Upper lobe of left lung (tissue), 6 donors: ENCODE results near the gene PFKM. TPM values are rescaled to one million over a fixed set of nuclear protein-coding genes. Genes with fewer than 3 reads are reported as not detected.

Experiments used
- ATAC-seq, 2 donors: fragments of 200-7000 bp; cut with Tn5 transposase; one replicate each; pipeline ENCODE4 v1.9.1; 2022; ENCODE audit warnings: mild to moderate bottlenecking in 2 of 2, moderate library complexity in 2 of 2; ENCODE audit not compliant: low FRiP score in 2 of 2
- DNase-seq, 2 donors: peaks; one replicate each; pipeline ENCODE4 v3.0.0-alpha.2; 2019 to 2020
- H3K27ac ChIP-seq, 4 donors: fragments of 200-600 bp; sonication (generic); one replicate each; pipeline ENCODE4 v1.5.1; 2016 to 2019
- H3K27me3 ChIP-seq, 4 donors: fragments of 200-600 bp; sonication (generic); one replicate each; pipeline ENCODE4 v1.5.1; 2017 to 2019
- H3K36me3 ChIP-seq, 4 donors: fragments of 200-600 bp; sonication (generic); one replicate each; pipeline ENCODE4 v1.5.1; 2016 to 2019
- H3K4me1 ChIP-seq, 4 donors: fragments of 200-600 bp; sonication (generic); one replicate each; pipeline ENCODE4 v1.5.1; 2018 to 2019
- H3K4me3 ChIP-seq, 4 donors: fragments of 200-600 bp; sonication (generic); one replicate each; pipeline ENCODE4 v1.5.1; 2017 to 2019; ENCODE audit warnings: mild to moderate bottlenecking in 2 of 4, moderate library complexity in 1 of 4
- H3K9me3 ChIP-seq, 4 donors: fragments of 200-600 bp; sonication (generic); one replicate each; pipeline ENCODE4 v1.5.1; 2018 to 2019
- CTCF ChIP-seq, 6 experiments: fragments of 450-650 bp in 4 of 6; fragments of 200-600 bp in 2 of 6; sonication (generic) in 2 of 6; IDR thresholded peaks; one replicate each; pipeline ENCODE4 v1.5.1; 2016 to 2019; ENCODE audit warnings: antibody characterized with exemption in 6 of 6
- EP300 ChIP-seq, 4 donors: sonication (generic); formaldehyde crosslinking; IDR thresholded peaks; one replicate each; pipeline ENCODE4 v1.5.1; 2017; ENCODE audit warnings: antibody characterized with exemption in 4 of 4, control low read depth in 2 of 4
- POLR2A ChIP-seq, 4 donors: fragments of 450-650 bp; IDR thresholded peaks; one replicate each; pipeline ENCODE4 v1.5.1; 2016 to 2017; ENCODE audit warnings: antibody characterized with exemption in 4 of 4, mild to moderate bottlenecking in 2 of 4
- POLR2AphosphoS5 ChIP-seq, 2 donors: sonication (generic); formaldehyde crosslinking; IDR thresholded peaks; one replicate each; pipeline ENCODE4 v1.5.1; 2017; ENCODE audit warnings: antibody characterized with exemption in 2 of 2
- WGBS, 2 donors: methylation state at CpG; one replicate each; pipeline ENCODE4 v1.1.5; 2017 to 2018; 5-methylcytosine and 5-hydroxymethylcytosine counted together
- total RNA-seq, 6 donors: library from RNA; depleted of rRNA in 4 of 6; stranded (reverse); fragments of >200 nt in 4 of 6; gene quantifications; one replicate each; pipeline versions ENCODE4 v1.1.0 to v1.2.1, GENCODE V29; 2016 to 2021
- donor health status: DM: no; HTN: no; CAD: no; lungs with moderate emphysema.
- donor health status: DM: no; HTN: yes; CAD: no; lungs with severe emphysema.

PFKM gene
- total RNA-seq, 6 donors from 2014 or later: 21.4 to 52.4 (median 36.3) TPM

GRCh38 chr12:48175613-48176416 is 56.7 kb downstream of the PFKM start:
- DNase-seq: no peak
- Histone ChIP-seq H3K4me3 (no peak overlapping the region), H3K27ac (no peak overlapping the region), H3K9me3 (no peaks in the 10 kb centered on the region), H3K4me1 (peaks cover 0 to 6% (median 2%) of the 10 kb centered on the region in 4 donors), H3K36me3 (no peaks in the 10 kb centered on the region), H3K27me3 (no peaks in the 10 kb centered on the region)
- 60% methylated on average over 3 of the region's 3 CpGs for WGBS, 2 donors
- ATAC-seq: no peak
- TF ChIP-seq EP300 (IDR thresholded peaks at IDR 0.05) (no peak), CTCF (IDR thresholded peaks at IDR 0.05) (no peak), POLR2AphosphoS5 (IDR thresholded peaks at IDR 0.05) (no peak), POLR2A (IDR thresholded peaks at IDR 0.05) (no peak)

- Histone ChIP-seq H3K9me3 (no peaks in the 10 kb centered on the region), H3K27ac (no peak overlapping the region), H3K36me3 (no peaks in the 10 kb centered on the region), H3K27me3 (no peaks in the 10 kb centered on the region), H3K4me1 (peaks cover 0 to 6% (median 2%) of the 10 kb centered on the region in 4 donors), H3K4me3 (no peak overlapping the region)
- ATAC-seq: no peak
- no peak for DNase-seq
- TF ChIP-seq POLR2A (IDR thresholded peaks at IDR 0.05) (no peak), EP300 (IDR thresholded peaks at IDR 0.05) (no peak), CTCF (IDR thresholded peaks at IDR 0.05) (no peak), POLR2AphosphoS5 (IDR thresholded peaks at IDR 0.05) (no peak)
Observed at GRCh38 chr12:48176417-48176751, 57.2 kb downstream of the PFKM start.

GRCh38 chr12:48177982-48178381 is 58.8 kb downstream of the PFKM start:
- Histone ChIP-seq H3K27me3 (no peaks in the 10 kb centered on the region), H3K9me3 (no peaks in the 10 kb centered on the region), H3K4me1 (peaks cover 5 to 12% (median 8%) of the 10 kb centered on the region in 4 donors), H3K27ac (no peak overlapping the region), H3K36me3 (no peaks in the 10 kb centered on the region), H3K4me3 (no peak overlapping the region)
- no peak for ATAC-seq
- TF ChIP-seq POLR2AphosphoS5 (IDR thresholded peaks at IDR 0.05) (no peak), EP300 (IDR thresholded peaks at IDR 0.05) (no peak), POLR2A (IDR thresholded peaks at IDR 0.05) (no peak), CTCF (IDR thresholded peaks at IDR 0.05) (no peak)
- 63 to 69% methylated on average over 4 of the region's 4 CpGs for WGBS, 2 donors
- no peak for DNase-seq

GRCh38 chr12:48179466-48179865 is 60.3 kb downstream of the PFKM start:
- ATAC-seq: no peak
- peaks cover 17 to 27% (median 19%) of the 10 kb centered on the region in 4 donors for H3K4me1 ChIP-seq
- WGBS, 2 donors: 89 to 100% methylated on average over 1 of the region's 1 CpG
- H3K36me3 ChIP-seq: no peaks in the 10 kb centered on the region
- peaks cover 0 to 11% (median 10%) of the 10 kb centered on the region in 4 donors for H3K27me3 ChIP-seq
- no peaks in the 10 kb centered on the region for H3K9me3 ChIP-seq
- H3K4me3 ChIP-seq: no peak overlapping the region
- no peak for DNase-seq
- no peak for TF ChIP-seq CTCF (IDR thresholded peaks at IDR 0.05)
- TF ChIP-seq EP300 (IDR thresholded peaks at IDR 0.05): no peak
- no peak for TF ChIP-seq POLR2AphosphoS5 (IDR thresholded peaks at IDR 0.05)
- TF ChIP-seq POLR2A (IDR thresholded peaks at IDR 0.05): no peak
- H3K27ac ChIP-seq: no peak overlapping the region

GRCh38 chr12:48180424-48180823 is 61.3 kb downstream of the PFKM start:
- ATAC-seq (no peak), DNase-seq (no peak)
- Histone ChIP-seq H3K4me1 (peaks cover 19 to 31% (median 22%) of the 10 kb centered on the region in 4 donors), H3K27me3 (peaks cover 0 to 17% (median 13%) of the 10 kb centered on the region in 4 donors), H3K4me3 (no peak overlapping the region), H3K9me3 (no peaks in the 10 kb centered on the region), H3K36me3 (no peaks in the 10 kb centered on the region), H3K27ac (no peak overlapping the region)
- 83 to 91% methylated on average over 1 of the region's 1 CpG for WGBS, 2 donors
- no peak for TF ChIP-seq CTCF (IDR thresholded peaks at IDR 0.05)
- no peak for TF ChIP-seq EP300 (IDR thresholded peaks at IDR 0.05)
- no peak for TF ChIP-seq POLR2AphosphoS5 (IDR thresholded peaks at IDR 0.05)
- TF ChIP-seq POLR2A (IDR thresholded peaks at IDR 0.05): no peak
